Nephron (organoid): ENCODE data around the gene PRKAG2.

ENCODE experiments used
- H3K27ac Mint-ChIP-seq, 3 experiments: 2 replicates each; pipeline ENCODE4 v1.8.0; 2020; ENCODE audit warnings: mixed read lengths in 3 of 3, mild to moderate bottlenecking in 2 of 3, moderate library complexity in 1 of 3
- H3K27me3 Mint-ChIP-seq: 2 replicates; pipeline ENCODE4 v1.8.0; 2021; ENCODE audit warnings: low read depth, mild to moderate bottlenecking, moderate library complexity, mixed read lengths
- H3K36me3 Mint-ChIP-seq: 2 replicates; pipeline ENCODE4 v1.8.0; 2020; ENCODE audit warnings: low read depth, mixed read lengths
- H3K4me1 Mint-ChIP-seq: 2 replicates; pipeline ENCODE4 v1.8.0; 2020; ENCODE audit warnings: mixed read lengths
- H3K4me3 Mint-ChIP-seq, 3 experiments: 2 replicates each; pipeline ENCODE4 v1.8.0; 2020; ENCODE audit warnings: mild to moderate bottlenecking in 3 of 3, mixed read lengths in 3 of 3, moderate library complexity in 2 of 3
- H3K9me3 Mint-ChIP-seq: 2 replicates; pipeline ENCODE4 v1.8.0; 2020; ENCODE audit warnings: mixed read lengths
- TF ChIP-seq, protein P1 (sequence below), 3 experiments: fragments of 200-600 bp; sonication (generic); IDR thresholded peaks; one replicate each; pipeline ENCODE4 v1.5.0; 2021; ENCODE audit warnings: antibody characterized with exemption in 3 of 3; ENCODE audit not compliant: unreplicated experiment in 3 of 3

The PRKAG2 gene

GRCh38 chr7:151710121-151710640, 166.7 kb downstream of the PRKAG2 start:
- Mint-ChIP-seq H3K4me1 (peaks cover 15% of the 10 kb centered on the region), H3K36me3 (no peaks in the 10 kb centered on the region), H3K4me3 (no peak overlapping the region), H3K27ac (no peak overlapping the region), H3K9me3 (no peaks in the 10 kb centered on the region), H3K27me3 (peaks cover 28% of the 10 kb centered on the region)
- TF ChIP-seq, protein P1, sequence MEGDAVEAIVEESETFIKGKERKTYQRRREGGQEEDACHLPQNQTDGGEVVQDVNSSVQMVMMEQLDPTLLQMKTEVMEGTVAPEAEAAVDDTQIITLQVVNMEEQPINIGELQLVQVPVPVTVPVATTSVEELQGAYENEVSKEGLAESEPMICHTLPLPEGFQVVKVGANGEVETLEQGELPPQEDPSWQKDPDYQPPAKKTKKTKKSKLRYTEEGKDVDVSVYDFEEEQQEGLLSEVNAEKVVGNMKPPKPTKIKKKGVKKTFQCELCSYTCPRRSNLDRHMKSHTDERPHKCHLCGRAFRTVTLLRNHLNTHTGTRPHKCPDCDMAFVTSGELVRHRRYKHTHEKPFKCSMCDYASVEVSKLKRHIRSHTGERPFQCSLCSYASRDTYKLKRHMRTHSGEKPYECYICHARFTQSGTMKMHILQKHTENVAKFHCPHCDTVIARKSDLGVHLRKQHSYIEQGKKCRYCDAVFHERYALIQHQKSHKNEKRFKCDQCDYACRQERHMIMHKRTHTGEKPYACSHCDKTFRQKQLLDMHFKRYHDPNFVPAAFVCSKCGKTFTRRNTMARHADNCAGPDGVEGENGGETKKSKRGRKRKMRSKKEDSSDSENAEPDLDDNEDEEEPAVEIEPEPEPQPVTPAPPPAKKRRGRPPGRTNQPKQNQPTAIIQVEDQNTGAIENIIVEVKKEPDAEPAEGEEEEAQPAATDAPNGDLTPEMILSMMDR (IDR thresholded peaks at IDR 0.05; ENCODE audit: unreplicated experiment in 3 of 3), result no peak

- TF ChIP-seq, protein P1 (IDR thresholded peaks at IDR 0.05; ENCODE audit: unreplicated experiment in 3 of 3), result no peak
- Mint-ChIP-seq H3K4me3 (no peak overlapping the region), H3K9me3 (no peaks in the 10 kb centered on the region), H3K27me3 (peaks cover 33% of the 10 kb centered on the region), H3K27ac (no peak overlapping the region), H3K4me1 (peaks cover 19% of the 10 kb centered on the region), H3K36me3 (no peaks in the 10 kb centered on the region)
Measured at GRCh38 chr7:151709141-151710038, 167.5 kb downstream of the PRKAG2 start.

DNA sequence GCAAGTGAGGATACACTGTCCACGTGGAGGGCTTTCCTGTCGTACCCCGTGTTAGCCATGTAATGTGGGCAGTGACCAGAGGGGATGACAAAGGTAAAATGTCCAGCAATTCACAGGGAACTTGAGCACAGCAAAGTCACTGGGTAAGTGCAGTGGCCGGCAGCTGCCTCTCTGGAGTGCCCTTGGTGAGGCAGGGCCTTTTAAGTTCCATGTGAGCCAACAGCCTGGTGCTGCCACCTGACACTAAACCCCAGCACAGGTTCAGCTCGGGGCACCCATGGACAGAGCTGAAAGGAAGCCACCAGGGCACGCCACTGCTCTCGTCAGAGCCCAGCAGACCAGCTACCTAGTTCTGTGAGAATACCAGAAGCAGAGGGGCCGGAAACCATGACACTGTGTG, 168.3 kb downstream of the PRKAG2 start:
- Mint-ChIP-seq H3K4me1 (peaks cover 22% of the 10 kb centered on the region), H3K4me3 (no peak overlapping the region), H3K36me3 (no peaks in the 10 kb centered on the region), H3K9me3 (no peaks in the 10 kb centered on the region), H3K27ac (no peak overlapping the region), H3K27me3 (peaks cover 32% of the 10 kb centered on the region)
- TF ChIP-seq, protein P1 (IDR thresholded peaks at IDR 0.05; ENCODE audit: unreplicated experiment in 3 of 3), result no peak

DNA sequence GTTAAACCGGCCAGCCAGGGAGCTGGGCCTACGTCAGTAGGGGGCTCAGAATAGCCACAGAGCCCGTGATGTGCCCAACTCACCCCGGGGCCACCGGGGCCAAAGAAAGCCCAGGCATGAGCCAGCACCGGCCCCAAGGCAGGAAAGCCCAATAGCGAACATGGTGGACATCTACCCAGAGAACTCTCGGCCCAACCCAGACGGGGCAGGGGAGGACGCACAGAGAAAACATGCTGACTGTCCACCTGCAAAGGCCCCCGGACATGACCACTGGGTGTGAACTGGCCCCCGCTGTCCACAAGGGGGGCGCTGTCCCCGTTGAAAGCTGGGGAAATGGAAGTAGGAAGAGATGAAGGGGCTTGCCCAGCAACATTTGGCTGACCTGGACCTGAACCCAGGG, 169.2 kb downstream of the PRKAG2 start:
- H3K4me1 Mint-ChIP-seq, result peaks cover 22% of the 10 kb centered on the region
- H3K36me3 Mint-ChIP-seq, result no peaks in the 10 kb centered on the region
- no peak overlapping the region for H3K4me3 Mint-ChIP-seq
- TF ChIP-seq, protein P1 (IDR thresholded peaks at IDR 0.05; ENCODE audit: unreplicated experiment in 3 of 3), result no peak
- H3K27me3 Mint-ChIP-seq, result peaks cover 37% of the 10 kb centered on the region
- no peak overlapping the region for H3K27ac Mint-ChIP-seq
- no peaks in the 10 kb centered on the region for H3K9me3 Mint-ChIP-seq

DNA sequence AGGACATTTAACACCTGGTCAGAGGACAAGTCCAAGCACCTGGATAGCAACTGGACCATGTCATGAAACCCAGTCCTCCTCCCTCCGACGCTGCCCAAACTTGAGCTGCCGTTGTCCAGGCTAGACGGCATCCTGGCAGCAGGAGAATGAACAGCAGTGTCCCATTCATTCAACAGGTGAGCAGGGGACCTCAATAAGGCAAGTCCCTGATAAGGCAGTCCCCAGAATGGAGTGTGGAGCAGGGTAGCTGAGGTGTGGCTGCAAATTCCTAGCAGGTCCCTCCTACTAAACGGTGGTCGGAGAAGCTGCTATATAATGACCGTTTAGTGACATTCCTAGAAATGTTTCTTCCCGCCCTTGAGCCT, 169.8 kb downstream of the PRKAG2 start:
- Mint-ChIP-seq H3K27ac (no peak overlapping the region), H3K4me3 (no peak overlapping the region), H3K27me3 (peaks cover 42% of the 10 kb centered on the region), H3K36me3 (no peaks in the 10 kb centered on the region), H3K4me1 (peaks cover 22% of the 10 kb centered on the region), H3K9me3 (no peaks in the 10 kb centered on the region)
- TF ChIP-seq, protein P1 (IDR thresholded peaks at IDR 0.05; ENCODE audit: unreplicated experiment in 3 of 3), result no peak
